Measurements from ENCODE around the gene RPS15.

RPS15 gene

DNA sequence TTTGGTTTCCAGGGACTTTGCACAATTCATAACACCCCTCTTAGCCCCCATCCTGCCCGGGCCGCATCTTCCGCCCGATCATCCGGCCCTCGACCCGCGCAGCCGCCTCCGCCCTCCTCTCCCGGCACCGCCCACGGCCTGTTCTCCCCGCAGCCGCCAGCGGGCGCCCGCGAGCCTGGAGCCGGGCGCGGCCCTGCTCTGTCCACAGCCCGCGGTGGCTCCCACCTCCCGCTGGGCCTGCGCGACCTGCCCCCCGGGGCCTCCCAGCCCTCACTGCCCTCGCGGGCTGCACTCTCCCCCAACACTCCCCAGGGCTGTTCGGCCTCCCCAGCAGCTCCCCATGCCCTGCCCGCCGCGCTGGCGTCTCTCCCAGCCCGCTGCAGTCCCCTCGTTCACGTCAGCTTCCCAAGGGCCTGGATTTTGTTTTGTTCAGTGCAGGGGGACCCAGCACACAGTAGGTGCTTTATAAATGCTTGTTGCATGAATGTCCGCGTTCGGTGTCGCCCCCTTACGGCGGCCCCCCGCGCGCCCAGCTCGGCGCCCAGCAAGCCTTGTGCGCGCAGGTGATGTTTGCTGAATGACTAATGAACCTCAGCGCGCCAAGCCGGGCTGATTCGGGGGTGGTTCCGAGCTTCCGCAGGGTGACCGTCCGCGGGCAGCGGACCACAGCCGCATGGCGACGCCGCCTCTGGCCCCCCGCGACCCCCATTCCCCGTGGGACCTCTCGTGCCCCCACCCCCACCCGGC lies 7.2 kb downstream of the RPS15 start:
- Histone ChIP-seq H3K27ac (ENCODE audit: insufficient read depth in 1 of 2, low read depth in 1 of 2, low read length in 2 of 2, poor library complexity in 1 of 2, severe bottlenecking in 2 of 2) (no peak overlapping the region), H3K9me3 (ENCODE audit: control extremely low read depth in 1 of 5, control insufficient read depth in 4 of 5, insufficient read depth in 2 of 5, low read depth in 1 of 5, low read length in 4 of 5) (no peaks in the 10 kb centered on the region), H3K36me3 (ENCODE audit: control insufficient read depth in 4 of 4, insufficient read depth in 4 of 4, low read length in 3 of 4) (peaks cover 8 to 26% (median 16%) of the 10 kb centered on the region in 4 experiments), H3K4me1 (ENCODE audit: control extremely low read depth in 1 of 4, control insufficient read depth in 4 of 4, insufficient read depth in 4 of 4, low read length in 3 of 4) (peaks cover 0 to 34% (median 31%) of the 10 kb centered on the region in 4 experiments), H3K27me3 (replicated peaks in 2 of 5; ENCODE audit: control insufficient read depth in 4 of 5, insufficient read depth in 5 of 5, low read length in 4 of 5) (peaks cover 0 to 47% (median 17%) of the 10 kb centered on the region in 5 experiments), H3K4me3 (ENCODE audit: control insufficient read depth in 1 of 7, extremely low read depth in 1 of 7, insufficient read depth in 4 of 7, low read depth in 2 of 7, low read length in 6 of 7) (peak overlapping the region in 6 of 7 experiments; percentile 15 to 75 (median 53))
- peak; percentile 47 to 68 (median 67) for DNase-seq
- ChIA-PET CTCF (interaction anchor here (1.0 to 6.4 kb wide), 3 partner anchors 10 to 42 kb away, joined by 3 to 49 read pairs (median 5); no protein-coding TSS in a partner anchor), POLR2A (no interaction called here)
- 2% methylated on average over 52 of the region's 70 CpGs for WGBS (ENCODE audit: insufficient coverage)

DNA sequence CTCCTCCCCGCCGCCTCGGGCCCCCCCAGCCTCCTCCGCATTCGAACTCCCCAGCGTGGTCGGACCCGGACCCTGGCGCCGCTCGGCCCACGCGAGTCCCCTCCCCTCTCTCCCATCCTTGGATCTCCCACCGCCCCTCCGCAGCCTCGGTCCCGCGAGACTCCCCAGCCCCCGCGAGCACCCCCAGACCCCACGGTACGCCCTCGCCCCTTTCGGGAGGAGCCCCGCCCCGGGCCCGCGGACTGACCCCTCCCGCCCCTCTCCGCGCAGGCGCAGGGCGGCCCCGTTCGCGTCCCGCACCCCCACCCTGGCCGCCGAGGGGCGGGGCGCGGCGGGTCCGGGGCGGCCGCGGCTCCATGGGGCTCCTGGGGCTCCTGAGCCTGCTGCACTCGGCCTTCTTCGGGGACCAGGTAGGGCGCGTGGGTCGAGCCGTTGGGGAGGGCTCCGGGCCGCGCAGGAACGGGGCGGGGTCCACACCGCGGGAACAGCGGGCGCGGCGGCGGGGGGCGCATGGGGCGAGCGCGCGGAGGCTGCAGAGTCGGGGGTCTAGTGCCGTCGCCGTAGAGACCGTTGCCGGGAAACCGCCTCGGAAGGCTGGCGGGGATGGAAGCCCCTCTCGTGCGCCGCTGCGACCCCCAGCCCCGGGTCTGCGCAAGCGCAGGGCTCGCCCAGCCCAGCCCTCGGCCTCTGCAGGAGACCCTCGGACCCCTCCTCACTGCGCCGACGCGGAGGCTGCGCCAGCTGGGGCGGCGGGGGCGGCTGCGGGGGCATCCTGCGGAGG lies 7.9 kb downstream of the RPS15 start:
- ChIA-PET CTCF (interaction anchor here (1.6 to 6.4 kb wide), 2 partner anchors 10 to 23 kb away, joined by 5 to 49 read pairs; no protein-coding TSS in a partner anchor), POLR2A (no interaction called here)
- Histone ChIP-seq H3K4me1 (ENCODE audit: control extremely low read depth in 1 of 4, control insufficient read depth in 4 of 4, insufficient read depth in 4 of 4, low read length in 3 of 4) (peaks cover 0 to 31% (median 28%) of the 10 kb centered on the region in 4 experiments), H3K4me3 (ENCODE audit: control insufficient read depth in 1 of 7, extremely low read depth in 1 of 7, insufficient read depth in 4 of 7, low read depth in 2 of 7, low read length in 6 of 7) (peak overlapping the region in 2 of 7 experiments; percentile 16 to 19), H3K27me3 (replicated peaks in 2 of 5; ENCODE audit: control insufficient read depth in 4 of 5, insufficient read depth in 5 of 5, low read length in 4 of 5) (peaks cover 0 to 55% (median 24%) of the 10 kb centered on the region in 5 experiments), H3K27ac (ENCODE audit: insufficient read depth in 1 of 2, low read depth in 1 of 2, low read length in 2 of 2, poor library complexity in 1 of 2, severe bottlenecking in 2 of 2) (no peak overlapping the region), H3K9me3 (ENCODE audit: control extremely low read depth in 1 of 5, control insufficient read depth in 4 of 5, insufficient read depth in 2 of 5, low read depth in 1 of 5, low read length in 4 of 5) (no peaks in the 10 kb centered on the region), H3K36me3 (ENCODE audit: control insufficient read depth in 4 of 4, insufficient read depth in 4 of 4, low read length in 3 of 4) (peaks cover under 1 to 18% (median 9%) of the 10 kb centered on the region in 4 experiments)
- WGBS (ENCODE audit: insufficient coverage): under 1% methylated on average over 51 of the region's 99 CpGs
- no peak for DNase-seq

DNA sequence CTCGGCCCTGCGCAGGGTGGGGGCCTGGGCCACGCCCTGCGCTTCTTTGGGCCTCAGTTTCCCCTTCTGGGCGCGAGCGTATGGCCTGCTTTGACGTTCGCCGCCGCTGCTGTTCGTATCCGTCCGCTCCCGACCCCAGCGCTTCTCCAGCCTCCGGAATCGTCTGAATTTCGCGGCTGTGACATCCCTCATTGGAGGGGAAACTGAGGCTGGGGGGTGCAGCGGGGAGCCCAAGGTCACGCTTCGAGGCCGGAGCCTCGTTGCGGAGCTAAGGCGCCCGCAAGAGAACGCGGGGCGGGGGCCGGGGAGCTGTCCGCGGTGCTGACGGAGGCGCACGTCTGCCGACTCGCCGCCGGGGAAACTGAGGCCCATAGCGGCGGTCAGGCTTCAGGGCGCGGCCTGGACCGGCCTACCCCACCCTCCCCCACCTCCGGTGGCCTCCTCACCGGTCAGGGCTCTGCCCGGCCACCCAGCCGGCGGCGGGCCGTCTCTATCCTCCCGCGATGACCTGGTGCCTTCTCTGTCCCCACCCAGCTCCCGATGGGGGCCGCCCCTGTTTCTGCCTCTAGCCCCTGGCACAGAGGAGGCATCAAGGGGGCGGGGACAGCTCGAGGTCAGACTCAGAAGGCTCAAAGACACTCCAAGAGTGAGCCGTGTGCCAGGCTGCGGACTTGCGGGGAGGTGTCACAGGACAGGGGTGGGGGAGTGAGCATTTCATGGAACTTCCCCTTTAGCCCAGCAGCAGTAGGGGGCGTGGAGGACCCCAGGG lies 8.7 kb downstream of the RPS15 start:
- Histone ChIP-seq H3K27me3 (replicated peaks in 2 of 5; ENCODE audit: control insufficient read depth in 4 of 5, insufficient read depth in 5 of 5, low read length in 4 of 5) (peaks cover 0 to 63% (median 30%) of the 10 kb centered on the region in 5 experiments), H3K4me1 (ENCODE audit: control extremely low read depth in 1 of 4, control insufficient read depth in 4 of 4, insufficient read depth in 4 of 4, low read length in 3 of 4) (peaks cover 0 to 31% (median 28%) of the 10 kb centered on the region in 4 experiments), H3K4me3 (ENCODE audit: control insufficient read depth in 1 of 7, extremely low read depth in 1 of 7, insufficient read depth in 4 of 7, low read depth in 2 of 7, low read length in 6 of 7) (peak overlapping the region in 1 of 7 experiments; percentile 1), H3K9me3 (ENCODE audit: control extremely low read depth in 1 of 5, control insufficient read depth in 4 of 5, insufficient read depth in 2 of 5, low read depth in 1 of 5, low read length in 4 of 5) (no peaks in the 10 kb centered on the region), H3K27ac (ENCODE audit: insufficient read depth in 1 of 2, low read depth in 1 of 2, low read length in 2 of 2, poor library complexity in 1 of 2, severe bottlenecking in 2 of 2) (no peak overlapping the region), H3K36me3 (ENCODE audit: control insufficient read depth in 4 of 4, insufficient read depth in 4 of 4, low read length in 3 of 4) (peaks cover 0 to 11% (median 4%) of the 10 kb centered on the region in 4 experiments)
- WGBS (ENCODE audit: insufficient coverage): 4% methylated on average over 57 of the region's 63 CpGs
- CTCF ChIA-PET: no interaction called here
- POLR2A ChIA-PET: interaction anchor here (0.8 kb wide), 1 partner anchor 25 kb away, joined by 3 read pairs; no protein-coding TSS in a partner anchor
- peak; percentile 42 to 75 (median 71) for DNase-seq

DNA sequence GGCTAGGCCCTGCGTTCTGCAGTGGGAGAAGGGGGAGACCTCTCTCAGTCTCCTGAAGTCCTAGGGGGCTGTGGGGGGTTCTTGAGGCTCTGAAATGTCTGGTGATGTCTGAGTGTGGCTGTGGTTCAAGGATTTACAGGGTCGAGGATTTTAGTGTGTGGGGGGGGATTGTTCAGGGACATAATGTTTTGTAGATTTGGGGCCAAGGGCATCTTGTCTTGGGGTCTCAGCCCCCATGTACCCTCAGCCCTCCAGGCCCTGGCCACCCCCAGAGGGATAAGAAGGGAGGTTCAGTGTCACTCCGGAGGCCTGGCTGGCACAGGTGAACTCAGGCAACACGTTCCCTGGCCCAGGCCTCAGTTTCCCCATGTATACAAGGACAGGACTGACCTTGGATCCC lies 9.3 kb downstream of the RPS15 start:
- Histone ChIP-seq H3K9me3 (ENCODE audit: control extremely low read depth in 1 of 5, control insufficient read depth in 4 of 5, insufficient read depth in 2 of 5, low read depth in 1 of 5, low read length in 4 of 5) (no peaks in the 10 kb centered on the region), H3K4me1 (ENCODE audit: control extremely low read depth in 1 of 4, control insufficient read depth in 4 of 4, insufficient read depth in 4 of 4, low read length in 3 of 4) (peaks cover 0 to 31% (median 28%) of the 10 kb centered on the region in 4 experiments), H3K27me3 (replicated peaks in 2 of 5; ENCODE audit: control insufficient read depth in 4 of 5, insufficient read depth in 5 of 5, low read length in 4 of 5) (peaks cover 0 to 69% (median 30%) of the 10 kb centered on the region in 5 experiments), H3K27ac (ENCODE audit: insufficient read depth in 1 of 2, low read depth in 1 of 2, low read length in 2 of 2, poor library complexity in 1 of 2, severe bottlenecking in 2 of 2) (no peak overlapping the region), H3K4me3 (ENCODE audit: control insufficient read depth in 1 of 7, extremely low read depth in 1 of 7, insufficient read depth in 4 of 7, low read depth in 2 of 7, low read length in 6 of 7) (no peak overlapping the region), H3K36me3 (ENCODE audit: control insufficient read depth in 4 of 4, insufficient read depth in 4 of 4, low read length in 3 of 4) (peaks cover 0 to 5% (median 0%) of the 10 kb centered on the region in 4 experiments)
- ChIA-PET CTCF (no interaction called here), POLR2A (interaction anchor here (0.8 kb wide), 1 partner anchor 24 kb away, joined by 3 read pairs; no protein-coding TSS in a partner anchor)
- no peak for DNase-seq
- WGBS (ENCODE audit: insufficient coverage): 21% methylated on average over 3 of the region's 4 CpGs

DNA sequence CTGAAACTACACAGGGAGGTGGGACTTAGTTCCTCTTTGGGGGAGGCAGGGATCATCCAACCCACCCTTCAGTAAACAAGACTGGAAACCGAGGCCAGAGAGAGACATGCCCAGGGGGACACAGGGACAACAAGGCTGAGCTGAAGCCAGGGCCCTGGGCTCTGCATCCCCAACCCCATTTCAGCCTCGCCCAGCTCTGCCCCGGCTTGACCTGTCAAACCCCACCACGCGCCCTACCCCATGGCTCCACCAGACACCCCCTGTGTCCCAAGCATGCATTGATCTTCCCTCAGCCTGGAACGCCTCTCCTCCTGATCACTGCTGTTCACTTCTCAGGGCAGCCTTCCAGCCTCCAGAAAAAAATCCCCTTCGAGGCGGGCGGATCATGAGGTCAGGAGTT lies 9.7 kb downstream of the RPS15 start:
- POLR2A ChIA-PET: no interaction called here
- Histone ChIP-seq H3K4me1 (ENCODE audit: control extremely low read depth in 1 of 4, control insufficient read depth in 4 of 4, insufficient read depth in 4 of 4, low read length in 3 of 4) (peaks cover 0 to 31% (median 28%) of the 10 kb centered on the region in 4 experiments), H3K27me3 (replicated peaks in 2 of 5; ENCODE audit: control insufficient read depth in 4 of 5, insufficient read depth in 5 of 5, low read length in 4 of 5) (peaks cover 0 to 73% (median 30%) of the 10 kb centered on the region in 5 experiments), H3K36me3 (ENCODE audit: control insufficient read depth in 4 of 4, insufficient read depth in 4 of 4, low read length in 3 of 4) (peaks cover 0 to under 1% (median 0%) of the 10 kb centered on the region in 4 experiments), H3K9me3 (ENCODE audit: control extremely low read depth in 1 of 5, control insufficient read depth in 4 of 5, insufficient read depth in 2 of 5, low read depth in 1 of 5, low read length in 4 of 5) (no peaks in the 10 kb centered on the region), H3K4me3 (ENCODE audit: control insufficient read depth in 1 of 7, extremely low read depth in 1 of 7, insufficient read depth in 4 of 7, low read depth in 2 of 7, low read length in 6 of 7) (no peak overlapping the region), H3K27ac (ENCODE audit: insufficient read depth in 1 of 2, low read depth in 1 of 2, low read length in 2 of 2, poor library complexity in 1 of 2, severe bottlenecking in 2 of 2) (no peak overlapping the region)
- DNase-seq: no peak
- CTCF ChIA-PET: no interaction called here
- WGBS (ENCODE audit: insufficient coverage): 80% methylated on average over 7 of the region's 9 CpGs

DNA sequence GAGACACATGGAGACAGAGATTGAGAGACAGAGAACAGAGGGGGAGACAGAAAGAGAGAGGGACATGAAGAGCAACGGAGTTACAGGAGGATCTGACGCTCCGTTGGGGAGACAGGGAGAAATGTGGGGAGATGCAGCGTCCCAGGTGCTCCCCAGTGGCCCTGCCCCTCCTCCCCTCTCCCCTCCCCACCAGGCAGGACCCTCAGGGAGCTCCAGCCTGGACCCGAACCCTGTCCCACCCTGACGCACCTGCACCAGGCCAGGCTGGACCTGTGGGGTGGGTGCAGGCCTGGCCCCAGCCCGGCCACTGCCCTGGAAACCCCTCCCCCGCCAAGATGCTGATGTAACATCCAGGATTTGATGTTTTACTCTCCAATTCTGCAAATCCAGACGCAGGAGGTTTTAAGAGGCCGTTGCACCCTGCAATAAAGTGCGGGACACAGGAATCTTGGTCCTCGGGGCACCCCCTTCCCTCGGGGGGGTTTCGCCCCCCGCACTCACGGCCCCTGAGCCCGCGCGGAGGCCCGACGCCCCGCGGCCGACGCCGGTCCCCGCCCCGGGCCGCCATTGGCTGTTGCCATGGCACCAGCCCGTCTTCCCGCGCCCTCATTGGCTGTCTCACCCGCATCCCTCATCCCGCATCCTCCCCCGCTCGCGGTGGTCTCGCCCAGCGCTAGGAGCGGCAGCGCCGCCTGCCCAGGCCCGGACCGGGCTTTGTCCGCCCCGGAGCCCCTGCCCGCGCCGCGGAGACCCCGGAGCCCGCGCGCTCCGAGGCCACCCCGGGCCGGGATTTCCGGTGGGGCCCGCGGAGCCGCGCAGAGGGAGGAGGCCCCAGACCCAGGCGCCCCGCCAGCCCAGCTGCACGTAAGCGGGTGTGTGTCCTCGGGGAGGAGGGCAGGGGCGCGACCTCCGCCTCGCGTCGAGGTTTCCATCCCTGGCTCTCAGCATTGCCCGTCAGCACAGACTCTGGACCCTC lies 11.6 kb downstream of the RPS15 start, which contains the start of gene APC2:
APC2 (plus strand) TSS at position 655 of the 976 bp plus-strand sequence. CDS start 2,881 bp downstream, outside the sequence.
- CTCF ChIA-PET: interaction anchor here (1.0 to 6.5 kb wide), 2 partner anchors 17 to 37 kb away, joined by 4 to 35 read pairs; no protein-coding TSS in a partner anchor
- peak in 2 of 3 donors; percentile 47 to 56 for DNase-seq

More for the DNA sequence above, 11.6 kb downstream of the RPS15 start, which contains the start of gene APC2:
- POLR2A ChIA-PET: no interaction called here
- whole genome bisulfite sequencing (ENCODE audit: insufficient coverage): 3% methylated on average over 62 of the region's 74 CpGs
- no peaks in the 10 kb centered on the region for H3K36me3 ChIP-seq (ENCODE audit: control insufficient read depth in 4 of 4, insufficient read depth in 4 of 4, low read length in 3 of 4)
- no peaks in the 10 kb centered on the region for H3K9me3 ChIP-seq (ENCODE audit: control extremely low read depth in 1 of 5, control insufficient read depth in 4 of 5, insufficient read depth in 2 of 5, low read depth in 1 of 5, low read length in 4 of 5)
- no peak within 1 kb of the TSS for H3K4me3 ChIP-seq (ENCODE audit: control insufficient read depth in 1 of 7, extremely low read depth in 1 of 7, insufficient read depth in 4 of 7, low read depth in 2 of 7, low read length in 6 of 7)
- H3K4me1 ChIP-seq (ENCODE audit: control extremely low read depth in 1 of 4, control insufficient read depth in 4 of 4, insufficient read depth in 4 of 4, low read length in 3 of 4): peaks cover 0 to 37% (median 25%) of the 10 kb centered on the region in 4 experiments
- H3K27ac ChIP-seq (ENCODE audit: insufficient read depth in 1 of 2, low read depth in 1 of 2, low read length in 2 of 2, poor library complexity in 1 of 2, severe bottlenecking in 2 of 2): no peak within 1 kb of the TSS
- H3K27me3 ChIP-seq (replicated peaks in 2 of 5; ENCODE audit: control insufficient read depth in 4 of 5, insufficient read depth in 5 of 5, low read length in 4 of 5): peaks cover 0 to 86% (median 36%) of the 10 kb centered on the region in 5 experiments
